DND-41 (cell line): ENCODE measurements around the gene SRRM3.
"Not testable (repeated sequence)": the region's sequence is repeated elsewhere in the genome, so short reads cannot be mapped to it uniquely, and the experiment has no call there.

Source experiments
- ATAC-seq: fragments of 200-7000 bp; cut with Tn5 transposase; 3 replicates; pipeline ENCODE4 v1.9.1; 2021; ENCODE audit warnings: low read depth; ENCODE audit not compliant: insufficient read depth
- DNase-seq: peaks from one replicate; pipeline ENCODE4 v3.0.0-alpha.2; 2020
- H2AFZ ChIP-seq: 2 replicates; pipeline ENCODE4 v1.6.0; 2012; ENCODE audit warnings: low read depth, low read length
- H3K27ac ChIP-seq: 2 replicates; pipeline ENCODE4 v1.5.1; 2012; ENCODE audit warnings: low read length, inconsistent platforms
- H3K27me3 ChIP-seq: fragments of 200-600 bp; sonication (generic); 2 replicates; pipeline ENCODE4 v1.6.0; 2012; ENCODE audit warnings: low read length, mild to moderate bottlenecking, inconsistent platforms; ENCODE audit not compliant: insufficient read depth, poor library complexity
- H3K36me3 ChIP-seq: 2 replicates; pipeline ENCODE4 v1.5.1; 2012; ENCODE audit warnings: low read length, inconsistent platforms; ENCODE audit not compliant: insufficient read depth
- H3K4me1 ChIP-seq: 2 replicates; pipeline ENCODE4 v1.5.1; 2012; ENCODE audit warnings: mild to moderate bottlenecking, low read length; ENCODE audit not compliant: insufficient read depth
- H3K4me2 ChIP-seq: 2 replicates; pipeline ENCODE4 v1.6.0; 2012; ENCODE audit warnings: mild to moderate bottlenecking, moderate library complexity, low read length, inconsistent platforms; ENCODE audit not compliant: insufficient read depth
- H3K4me3 ChIP-seq, 2 experiments: fragments of 200-600 bp in 1 of 2; shearing (Covaris generic) in 1 of 2; 2 replicates each; pipeline ENCODE4 v1.5.1; 2012 to 2016; ENCODE audit warnings: inconsistent platforms in 2 of 2, low read length in 2 of 2, mild to moderate bottlenecking in 2 of 2, low read depth in 1 of 2, moderate library complexity in 1 of 2
- H3K79me2 ChIP-seq: 2 replicates; pipeline ENCODE4 v1.6.0; 2012; ENCODE audit warnings: low read length, inconsistent platforms; ENCODE audit not compliant: insufficient read depth
- H3K9ac ChIP-seq: 2 replicates; pipeline ENCODE4 v1.6.0; 2012; ENCODE audit warnings: low read depth, mild to moderate bottlenecking, inconsistent platforms, low read length, moderate library complexity
- H3K9me3 ChIP-seq: 2 replicates; pipeline ENCODE4 v1.5.1; 2012; ENCODE audit warnings: low read length, moderate library complexity, mild to moderate bottlenecking, inconsistent platforms; ENCODE audit not compliant: insufficient read depth, severe bottlenecking
- H4K20me1 ChIP-seq: 2 replicates; pipeline ENCODE4 v1.6.0; 2012; ENCODE audit warnings: low read length; ENCODE audit not compliant: insufficient read depth
- CTCF ChIP-seq: IDR thresholded peaks from 2 replicates; pipeline ENCODE4 v1.5.1; 2012; ENCODE audit warnings: borderline replicate concordance, low read length, moderate library complexity, mild to moderate bottlenecking; ENCODE audit not compliant: poor library complexity, severe bottlenecking; ENCODE audit errors: extremely low read depth
- EZH2 ChIP-seq: IDR thresholded peaks from 3 replicates; pipeline ENCODE4 v1.6.1; 2012; ENCODE audit warnings: borderline replicate concordance, low read depth, mild to moderate bottlenecking, moderate library complexity, low read length, inconsistent platforms; ENCODE audit not compliant: severe bottlenecking

SRRM3 gene

GRCh38 chr7:76209310-76209709, 7.6 kb downstream of the SRRM3 start:
- Histone ChIP-seq H3K9ac (no peak overlapping the region), H3K27me3 (no peaks in the 10 kb centered on the region), H3K36me3 (no peaks in the 10 kb centered on the region), H3K4me3 (no peak overlapping the region), H3K79me2 (no peaks in the 10 kb centered on the region), H3K4me1 (no peaks in the 10 kb centered on the region), H2AFZ (no peak overlapping the region), H3K9me3 (no peaks in the 10 kb centered on the region), H3K4me2 (no peak overlapping the region), H4K20me1 (peaks cover 1% of the 10 kb centered on the region; the same call in 1 of the 2 replicates), H3K27ac (no peak overlapping the region)
- no peak for TF ChIP-seq CTCF
- TF ChIP-seq EZH2, result no peak
- no peak for ATAC-seq
- DNase-seq, result no peak

- ATAC-seq, result no peak
- no peaks in the 10 kb centered on the region for H3K4me1 ChIP-seq
Measured at GRCh38 chr7:76211216-76211615, 9.5 kb downstream of the SRRM3 start.

GRCh38 chr7:76215349-76215748, 13.7 kb downstream of the SRRM3 start:
- not testable (repeated sequence) for H3K4me2 ChIP-seq, H3K79me2 ChIP-seq, H3K9ac ChIP-seq, H3K27ac ChIP-seq, H3K4me3 ChIP-seq, H4K20me1 ChIP-seq, H3K27me3 ChIP-seq, H3K4me1 ChIP-seq, H3K9me3 ChIP-seq, H3K36me3 ChIP-seq, H2AFZ ChIP-seq, DNase-seq, ATAC-seq

More at GRCh38 chr7:76211216-76211615, 9.5 kb downstream of the SRRM3 start:
- TF ChIP-seq CTCF (no peak), EZH2 (no peak)
- Histone ChIP-seq H4K20me1 (no peaks in the 10 kb centered on the region; the same call in 1 of the 2 replicates), H3K27ac (no peak overlapping the region), H3K4me2 (no peak overlapping the region), H3K9me3 (no peaks in the 10 kb centered on the region), H3K4me3 (no peak overlapping the region), H3K9ac (no peak overlapping the region), H3K79me2 (no peaks in the 10 kb centered on the region), H3K27me3 (no peaks in the 10 kb centered on the region), H2AFZ (no peak overlapping the region), H3K36me3 (no peaks in the 10 kb centered on the region)
- DNase-seq, result no peak

- H3K36me3 ChIP-seq, result no peaks in the 10 kb centered on the region
- no peak for DNase-seq
- no peak for TF ChIP-seq CTCF
- no peak for TF ChIP-seq EZH2
- H3K79me2 ChIP-seq, result no peaks in the 10 kb centered on the region
- H3K4me1 ChIP-seq, result no peaks in the 10 kb centered on the region
- no peak overlapping the region for H3K4me2 ChIP-seq
- H3K9ac ChIP-seq, result no peak overlapping the region
- no peak for ATAC-seq
- no peaks in the 10 kb centered on the region for H3K27me3 ChIP-seq
- no peak overlapping the region for H3K27ac ChIP-seq
- H4K20me1 ChIP-seq, result peaks cover 3% of the 10 kb centered on the region; the same call in 1 of the 2 replicates
- no peaks in the 10 kb centered on the region for H3K9me3 ChIP-seq
- no peak overlapping the region for H3K4me3 ChIP-seq
- H2AFZ ChIP-seq, result no peak overlapping the region
Measured at GRCh38 chr7:76216381-76217082, 14.8 kb downstream of the SRRM3 start.
